GM18520 (cell line): ENCODE measurements around the gene MRAP.
"Not testable (repeated sequence)": the region's sequence is repeated elsewhere in the genome, so short reads cannot be mapped to it uniquely, and the experiment has no call there.

Experiments used
- ATAC-seq: cut with Tn5 transposase; IDR thresholded peaks from one replicate; pipeline ENCODE4 v1.9.1; 2021; ENCODE audit not compliant: unreplicated experiment

Gene MRAP

GRCh38 chr21:32299695-32300094, 1.0 kb downstream of the MRAP start:
- no peak for ATAC-seq

- ATAC-seq, result no peak
Measured at GRCh38 chr21:32300117-32300681, 1.5 kb downstream of the MRAP start.

GRCh38 chr21:32301596-32301995, 2.9 kb downstream of the MRAP start:
- ATAC-seq, result no peak

- ATAC-seq, result no peak
Measured at GRCh38 chr21:32302560-32302959, 3.9 kb downstream of the MRAP start.

GRCh38 chr21:32303385-32303784, 4.7 kb downstream of the MRAP start:
- no peak for ATAC-seq

- ATAC-seq, result no peak
Measured at GRCh38 chr21:32304998-32305397, 6.3 kb downstream of the MRAP start.

GRCh38 chr21:32306021-32306780, 7.5 kb downstream of the MRAP start:
- ATAC-seq, result no peak

GRCh38 chr21:32307706-32308105, 9.1 kb downstream of the MRAP start:
- ATAC-seq, result no peak

GRCh38 chr21:32308696-32309095, 10.0 kb downstream of the MRAP start:
- no peak for ATAC-seq

- no peak for ATAC-seq
Measured at GRCh38 chr21:32309906-32310460, 11.3 kb downstream of the MRAP start.

- not testable (repeated sequence) for ATAC-seq
Measured at GRCh38 chr21:32310976-32311375, 12.3 kb downstream of the MRAP start.

GRCh38 chr21:32311621-32312020, 13.0 kb downstream of the MRAP start:
- no peak for ATAC-seq

GRCh38 chr21:32312326-32312725, 13.7 kb downstream of the MRAP start:
- no peak for ATAC-seq

GRCh38 chr21:32312976-32313375, 14.3 kb downstream of the MRAP start:
- ATAC-seq, result no peak

GRCh38 chr21:32314806-32315205, 16.2 kb downstream of the MRAP start:
- ATAC-seq, result no peak

GRCh38 chr21:32315511-32316281, 17.0 kb downstream of the MRAP start:
- no peak for ATAC-seq

GRCh38 chr21:32316361-32317215, 17.9 kb downstream of the MRAP start:
- ATAC-seq, result no peak

- ATAC-seq, result no peak
Measured at GRCh38 chr21:32317726-32318125, 19.1 kb downstream of the MRAP start.

GRCh38 chr21:32319012-32319411, 20.4 kb downstream of the MRAP start:
- no peak for ATAC-seq

GRCh38 chr21:32320059-32320458, 21.4 kb downstream of the MRAP start:
- no peak for ATAC-seq

GRCh38 chr21:32320726-32321125, 22.1 kb downstream of the MRAP start:
- no peak for ATAC-seq
